SH-SY5Y (cell line): Measurements from ENCODE around the gene ZFHX3.

Source experiments
- GATA2 ChIP-seq: IDR thresholded peaks from 2 replicates; pipeline ENCODE4 v1.6.1; 2011; ENCODE audit warnings: mild to moderate bottlenecking, low read depth, low read length
- GATA3 ChIP-seq: IDR thresholded peaks from 2 replicates; pipeline ENCODE4 v1.6.1; 2011; ENCODE audit warnings: low read depth, mild to moderate bottlenecking, low read length, moderate library complexity

- TF ChIP-seq GATA2: no peak
- no peak for TF ChIP-seq GATA3
Measured at GRCh38 chr16:72853575-72854266, 194.2 kb downstream of the ZFHX3 start.
